ENCODE data around the gene MLH1. TPM values are rescaled to one million over a fixed set of nuclear protein-coding genes. Genes with fewer than 3 reads are reported as not detected.
"Not testable (repeated sequence)": the region's sequence is repeated elsewhere in the genome, so short reads cannot be mapped to it uniquely, and the experiment has no call there.

The MLH1 gene
- total RNA-seq, 1 donor from 2014 or later, result 42.1 TPM

DNA sequence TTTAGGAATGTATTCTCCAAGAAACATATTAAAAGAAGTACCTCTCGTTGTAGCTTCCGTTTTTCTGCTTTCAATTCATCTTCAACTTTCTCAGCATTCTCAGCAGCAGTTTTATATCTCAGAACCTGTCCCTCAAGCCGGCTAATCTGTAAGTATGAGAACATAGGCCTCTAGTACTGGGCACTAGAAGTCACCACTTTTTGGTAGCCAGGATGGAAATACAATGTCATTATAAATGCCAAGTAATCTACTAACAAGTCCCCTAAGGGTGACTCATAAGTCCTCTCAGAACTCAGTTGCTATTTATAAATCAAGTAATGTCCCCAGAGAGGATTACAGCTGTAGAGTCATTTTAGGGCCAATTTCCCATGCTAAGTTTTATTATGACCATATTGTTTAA is 61.1 kb downstream of the MLH1 start:
- TF ChIP-seq, protein P1, sequence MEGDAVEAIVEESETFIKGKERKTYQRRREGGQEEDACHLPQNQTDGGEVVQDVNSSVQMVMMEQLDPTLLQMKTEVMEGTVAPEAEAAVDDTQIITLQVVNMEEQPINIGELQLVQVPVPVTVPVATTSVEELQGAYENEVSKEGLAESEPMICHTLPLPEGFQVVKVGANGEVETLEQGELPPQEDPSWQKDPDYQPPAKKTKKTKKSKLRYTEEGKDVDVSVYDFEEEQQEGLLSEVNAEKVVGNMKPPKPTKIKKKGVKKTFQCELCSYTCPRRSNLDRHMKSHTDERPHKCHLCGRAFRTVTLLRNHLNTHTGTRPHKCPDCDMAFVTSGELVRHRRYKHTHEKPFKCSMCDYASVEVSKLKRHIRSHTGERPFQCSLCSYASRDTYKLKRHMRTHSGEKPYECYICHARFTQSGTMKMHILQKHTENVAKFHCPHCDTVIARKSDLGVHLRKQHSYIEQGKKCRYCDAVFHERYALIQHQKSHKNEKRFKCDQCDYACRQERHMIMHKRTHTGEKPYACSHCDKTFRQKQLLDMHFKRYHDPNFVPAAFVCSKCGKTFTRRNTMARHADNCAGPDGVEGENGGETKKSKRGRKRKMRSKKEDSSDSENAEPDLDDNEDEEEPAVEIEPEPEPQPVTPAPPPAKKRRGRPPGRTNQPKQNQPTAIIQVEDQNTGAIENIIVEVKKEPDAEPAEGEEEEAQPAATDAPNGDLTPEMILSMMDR (IDR thresholded peaks at IDR 0.05; ENCODE audit: insufficient read depth, low read length, poor library complexity, severe bottlenecking), result no peak
- no peak for DNase-seq (ENCODE audit: low read depth)
- Histone ChIP-seq H3K36me3 (ENCODE audit: control insufficient read depth, insufficient read depth, low read length) (peaks cover 1% of the 10 kb centered on the region), H3K4me3 (ENCODE audit: low read depth, low read length) (no peak overlapping the region), H3K27me3 (ENCODE audit: control insufficient read depth, insufficient read depth, low read length) (no peaks in the 10 kb centered on the region)

DNA sequence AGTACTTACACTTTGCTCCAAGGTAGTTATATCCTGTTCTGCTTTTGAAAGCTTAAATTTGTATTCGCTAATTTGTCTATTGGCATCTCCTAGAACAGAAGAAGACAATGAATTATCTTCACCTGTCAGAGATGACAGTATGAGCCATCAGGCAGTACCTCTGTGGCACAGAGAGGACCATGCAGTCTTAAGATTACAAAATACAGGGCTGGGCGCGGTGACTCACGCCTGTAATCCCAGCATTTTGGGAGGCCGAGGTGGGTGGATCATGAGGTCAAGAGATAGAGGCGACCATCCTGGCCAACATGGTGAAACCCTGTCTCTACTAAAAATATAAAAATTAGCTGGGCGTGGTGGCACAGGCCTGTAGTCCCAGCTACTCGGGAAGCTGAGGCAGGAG is 61.8 kb downstream of the MLH1 start:
- H3K27me3 ChIP-seq (ENCODE audit: control insufficient read depth, insufficient read depth, low read length); H3K4me3 ChIP-seq (ENCODE audit: low read depth, low read length); H3K36me3 ChIP-seq (ENCODE audit: control insufficient read depth, insufficient read depth, low read length); DNase-seq (ENCODE audit: low read depth): not testable (repeated sequence)

DNA sequence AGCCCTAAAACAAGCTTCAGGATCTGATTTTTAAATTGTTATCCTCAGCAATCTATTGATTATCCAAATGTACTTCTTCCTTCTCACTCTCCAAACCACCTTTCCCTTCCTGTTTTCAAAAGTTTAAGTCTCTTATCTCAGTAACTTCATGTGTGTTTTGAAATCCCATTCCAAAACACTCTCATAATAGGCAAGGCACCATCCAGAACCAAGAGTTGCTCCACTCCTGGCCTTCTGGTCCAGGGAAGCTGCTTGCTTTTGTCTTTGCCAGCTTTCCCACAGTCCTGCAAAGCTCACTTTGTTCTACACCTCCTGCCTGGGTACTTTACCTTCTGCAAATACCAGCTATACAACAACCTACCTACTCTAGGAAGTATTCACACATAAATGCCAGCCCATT is 63.5 kb downstream of the MLH1 start:
- Histone ChIP-seq H3K4me3 (ENCODE audit: low read depth, low read length) (no peak overlapping the region), H3K36me3 (ENCODE audit: control insufficient read depth, insufficient read depth, low read length) (no peaks in the 10 kb centered on the region), H3K27me3 (ENCODE audit: control insufficient read depth, insufficient read depth, low read length) (no peaks in the 10 kb centered on the region)
- TF ChIP-seq, protein P1 (IDR thresholded peaks at IDR 0.05; ENCODE audit: insufficient read depth, low read length, poor library complexity, severe bottlenecking), result no peak
- DNase-seq (ENCODE audit: low read depth), result no peak

DNA sequence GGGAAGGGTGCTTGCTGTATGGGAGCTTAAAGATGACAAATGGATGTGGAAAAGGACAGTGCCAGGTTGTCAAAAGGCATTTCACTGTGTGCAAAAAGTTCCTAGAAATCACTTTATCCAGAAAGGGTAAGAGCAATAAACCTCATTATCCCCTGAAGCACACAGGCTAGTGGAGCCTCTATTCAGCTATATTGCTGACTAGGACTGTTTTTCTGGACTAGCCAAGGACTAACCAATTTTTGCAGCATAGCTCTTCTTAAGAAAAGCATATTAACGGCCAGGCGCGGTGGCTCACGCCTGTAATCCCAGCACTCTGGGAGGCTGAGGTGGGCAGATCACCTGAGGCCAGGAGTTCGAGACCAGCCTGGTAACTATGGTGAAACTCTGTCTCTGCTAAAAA is 64.8 kb downstream of the MLH1 start:
- H3K4me3 ChIP-seq (ENCODE audit: low read depth, low read length), result no peak overlapping the region
- TF ChIP-seq, protein P1 (IDR thresholded peaks at IDR 0.05; ENCODE audit: insufficient read depth, low read length, poor library complexity, severe bottlenecking), result no peak
- no peaks in the 10 kb centered on the region for H3K27me3 ChIP-seq (ENCODE audit: control insufficient read depth, insufficient read depth, low read length)
- H3K36me3 ChIP-seq (ENCODE audit: control insufficient read depth, insufficient read depth, low read length), result no peaks in the 10 kb centered on the region
- DNase-seq (ENCODE audit: low read depth), result no peak

DNA sequence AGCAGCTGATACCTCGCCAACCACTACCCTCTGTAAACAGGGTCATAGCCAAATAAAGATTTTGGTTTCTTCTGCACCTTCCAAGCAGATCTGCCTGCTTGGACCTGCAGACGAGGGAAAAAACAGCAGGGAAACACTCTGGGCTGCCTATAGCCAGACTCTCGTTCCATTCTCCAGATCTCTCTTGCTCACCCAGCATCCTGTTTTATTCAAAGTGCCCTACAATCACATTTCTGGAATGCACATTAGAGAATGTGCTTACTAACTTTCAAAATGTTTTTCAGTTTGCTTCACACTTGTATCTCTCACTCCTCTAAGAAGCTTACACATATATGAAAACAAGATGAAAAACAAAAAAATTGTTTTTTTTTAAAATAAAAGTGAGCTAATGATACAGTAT is 71.4 kb downstream of the MLH1 start:
- TF ChIP-seq, protein P1 (IDR thresholded peaks at IDR 0.05; ENCODE audit: insufficient read depth, low read length, poor library complexity, severe bottlenecking), result no peak
- H3K36me3 ChIP-seq (ENCODE audit: control insufficient read depth, insufficient read depth, low read length), result peaks cover 1% of the 10 kb centered on the region
- no peaks in the 10 kb centered on the region for H3K27me3 ChIP-seq (ENCODE audit: control insufficient read depth, insufficient read depth, low read length)
- DNase-seq (ENCODE audit: low read depth), result no peak
- H3K4me3 ChIP-seq (ENCODE audit: low read depth, low read length), result no peak overlapping the region

DNA sequence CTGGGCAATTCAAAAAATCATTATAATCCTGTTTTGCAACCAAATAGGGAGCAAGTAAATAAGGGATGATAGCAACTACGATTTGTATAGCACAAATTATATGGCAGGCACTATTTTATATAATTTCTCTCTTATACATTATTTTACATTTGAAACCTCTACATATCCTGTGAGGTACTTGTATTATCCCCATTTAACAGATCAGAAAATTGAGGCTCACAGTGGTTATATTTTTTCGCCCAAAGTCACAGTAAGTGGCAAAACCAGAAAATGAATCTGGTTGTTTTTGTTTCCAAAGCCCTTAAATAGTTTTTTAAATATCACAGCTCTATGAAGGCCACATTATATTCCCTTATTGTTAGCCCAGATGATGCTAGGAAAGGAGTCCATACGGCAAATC is 74.3 kb downstream of the MLH1 start:
- peaks cover 1% of the 10 kb centered on the region for H3K36me3 ChIP-seq (ENCODE audit: control insufficient read depth, insufficient read depth, low read length)
- no peak overlapping the region for H3K4me3 ChIP-seq (ENCODE audit: low read depth, low read length)
- TF ChIP-seq, protein P1 (IDR thresholded peaks at IDR 0.05; ENCODE audit: insufficient read depth, low read length, poor library complexity, severe bottlenecking), result no peak
- H3K27me3 ChIP-seq (ENCODE audit: control insufficient read depth, insufficient read depth, low read length), result no peaks in the 10 kb centered on the region
- DNase-seq (ENCODE audit: low read depth), result no peak

All from kidney epithelial cell (primary cell).